GM21367 (cell line): ENCODE results near the gene LRRTM4.
"Not testable (repeated sequence)": the region's sequence is repeated elsewhere in the genome, so short reads cannot be mapped to it uniquely, and the experiment has no call there.

Experiments used
- ATAC-seq: cut with Tn5 transposase; IDR thresholded peaks from one replicate; pipeline ENCODE4 v1.9.1; 2021; ENCODE audit not compliant: unreplicated experiment

Gene LRRTM4

GRCh38 chr2:76781313-76781712 lies 740.9 kb downstream of the LRRTM4 start:
- not testable (repeated sequence) for ATAC-seq

GRCh38 chr2:76763276-76763675 lies 758.9 kb downstream of the LRRTM4 start:
- no peak for ATAC-seq

- no peak for ATAC-seq
Observed at GRCh38 chr2:76760367-76760704, 761.8 kb downstream of the LRRTM4 start.

- ATAC-seq = no peak
Observed at GRCh38 chr2:76759634-76760366, 762.4 kb downstream of the LRRTM4 start.

GRCh38 chr2:76752506-76752905 lies 769.7 kb downstream of the LRRTM4 start:
- no peak for ATAC-seq

- ATAC-seq = no peak
Observed at GRCh38 chr2:76749858-76750257, 772.3 kb downstream of the LRRTM4 start.

- no peak for ATAC-seq
Observed at GRCh38 chr2:76748581-76749296, 773.4 kb downstream of the LRRTM4 start.

GRCh38 chr2:76745605-76746004 lies 776.6 kb downstream of the LRRTM4 start:
- no peak for ATAC-seq

- no peak for ATAC-seq
Observed at GRCh38 chr2:76737607-76738006, 784.6 kb downstream of the LRRTM4 start.

- ATAC-seq = no peak
Observed at GRCh38 chr2:76733736-76734135, 788.4 kb downstream of the LRRTM4 start.

- ATAC-seq = no peak
Observed at GRCh38 chr2:76731157-76731556, 791.0 kb downstream of the LRRTM4 start.

GRCh38 chr2:76730021-76730420 lies 792.2 kb downstream of the LRRTM4 start:
- no peak for ATAC-seq

GRCh38 chr2:76721226-76721625 lies 801.0 kb downstream of the LRRTM4 start:
- no peak for ATAC-seq

- no peak for ATAC-seq
Observed at GRCh38 chr2:76713312-76713711, 808.9 kb downstream of the LRRTM4 start.

- no peak for ATAC-seq
Observed at GRCh38 chr2:76711490-76711889, 810.7 kb downstream of the LRRTM4 start.

GRCh38 chr2:76700894-76701293 lies 821.3 kb downstream of the LRRTM4 start:
- ATAC-seq = no peak

GRCh38 chr2:76697998-76698713 lies 824.0 kb downstream of the LRRTM4 start:
- not testable (repeated sequence) for ATAC-seq
